HepG2 (cell line): ENCODE measurements around the gene FGD4. TPM values are rescaled to one million over a fixed set of nuclear protein-coding genes. Genes with fewer than 3 reads are reported as not detected.
A peak's percentile ranks its signal among the peaks of the same experiment; 100 is the strongest.

Source experiments
- ATAC-seq: fragments of 200-7000 bp; cut with Tn5 transposase; 3 replicates; pipeline ENCODE4 v1.9.1; 2020; ENCODE audit warnings: mild to moderate bottlenecking, moderate library complexity
- BruUV-seq: library from RNA; stranded (reverse); fragments of 400-500 nt; replicated peaks from 2 replicates; lab custom pipeline; 2021; lab: Mats Ljungman, UMichigan
- CTCF ChIA-PET: fragments of 300-600 bp; formaldehyde crosslinking; extraction: SDS; loops from one replicate; lab custom pipeline; 2021; ENCODE audit warnings: low total read pairs, inconsistent platforms, low intra/inter-chr PET ratio; lab: Yijun Ruan, JAX
- POLR2A ChIA-PET: fragments of 350-600 bp; sonication (Branson Sonifier 250); formaldehyde crosslinking; loops from one replicate; lab custom pipeline; 2020; ENCODE audit warnings: antibody characterized with exemption, inconsistent platforms; lab: Yijun Ruan, JAX
- DNase-seq: peaks from one replicate; pipeline ENCODE4 v3.0.0-alpha.2; 2015; ENCODE audit warnings: low spot score
- FAIRE-seq: peaks from 3 replicates; lab custom pipeline; 2011; peaks lifted over from hg19 to GRCh38; lab: Jason Lieb, UNC
- H2AFZ ChIP-seq: one replicate; pipeline ENCODE4 v1.6.1; 2011; ENCODE audit warnings: low read length, inconsistent platforms
- H3K27ac ChIP-seq: fragments of 300-600 bp; 3 replicates; pipeline ENCODE4 v1.8.0; 2011; ENCODE audit warnings: mixed run types, mild to moderate bottlenecking, mixed read lengths, low read length, inconsistent platforms; ENCODE audit not compliant: insufficient read depth; ENCODE audit errors: extremely low read length
- H3K27me3 ChIP-seq, 2 experiments: fragments of 200-600 bp in 1 of 2; 2 replicates in 1 of 2; 3 replicates in 1 of 2; pipeline versions ENCODE4 v1.6.0 to v1.8.0; 2011; ENCODE audit warnings: low read length in 2 of 2, mild to moderate bottlenecking in 2 of 2, moderate library complexity in 2 of 2, inconsistent platforms in 1 of 2; ENCODE audit not compliant: insufficient read depth in 2 of 2, control insufficient read depth in 1 of 2
- H3K36me3 ChIP-seq, 2 experiments: fragments of 200-600 bp in 1 of 2; replicated peaks in 1 of 2; 2 replicates in 1 of 2; 3 replicates in 1 of 2; pipeline versions ENCODE4 v1.5.1 to v1.8.0; 2011; ENCODE audit warnings: low read length in 2 of 2, inconsistent platforms in 1 of 2; ENCODE audit not compliant: insufficient read depth in 2 of 2, control insufficient read depth in 1 of 2
- H3K4me1 ChIP-seq: 2 replicates; pipeline ENCODE4 v1.5.1; 2012; ENCODE audit warnings: low read length, inconsistent platforms; ENCODE audit not compliant: insufficient read depth
- H3K4me2 ChIP-seq: 2 replicates; pipeline ENCODE4 v1.6.0; 2011; ENCODE audit warnings: low read depth, low read length, inconsistent platforms
- H3K4me3 ChIP-seq, 3 experiments: fragments of 200-600 bp in 1 of 3; sonication (generic), shearing (Covaris generic) in 1 of 3; replicated peaks in 1 of 3; 2 replicates each; pipeline ENCODE4 v1.5.1; 2011 to 2016; ENCODE audit warnings: low read length in 3 of 3, inconsistent platforms in 2 of 3, low read depth in 2 of 3, mild to moderate bottlenecking in 2 of 3, control low read depth in 1 of 3, mixed read lengths in 1 of 3; ENCODE audit not compliant: insufficient read depth in 1 of 3
- H3K79me2 ChIP-seq: one replicate; pipeline ENCODE4 v1.6.1; 2011; ENCODE audit warnings: low read length, inconsistent platforms; ENCODE audit not compliant: insufficient read depth
- H3K9ac ChIP-seq: 2 replicates; pipeline ENCODE4 v1.6.0; 2011; ENCODE audit warnings: mild to moderate bottlenecking, low read depth, low read length, inconsistent platforms; ENCODE audit not compliant: insufficient read depth
- H3K9me3 ChIP-seq: 2 replicates; pipeline ENCODE4 v1.5.1; 2012; ENCODE audit warnings: mild to moderate bottlenecking, low read length
- H4K20me1 ChIP-seq: 2 replicates; pipeline ENCODE4 v1.6.0; 2011; ENCODE audit warnings: inconsistent platforms, mild to moderate bottlenecking, low read length, moderate library complexity; ENCODE audit not compliant: insufficient read depth
- ADNP ChIP-seq: sonication (generic); formaldehyde crosslinking; IDR thresholded peaks from 2 replicates; pipeline ENCODE4 v1.4.0; 2020; ENCODE audit warnings: missing genetic modification reagents
- ARID2 ChIP-seq: sonication (generic); formaldehyde crosslinking; IDR thresholded peaks from 2 replicates; pipeline ENCODE4 v1.8.1; 2022; ENCODE audit warnings: mild to moderate bottlenecking, missing genetic modification reagents, borderline replicate concordance
- CBX1 ChIP-seq: IDR thresholded peaks from one replicate; pipeline ENCODE4 v1.6.1; 2016; ENCODE audit warnings: antibody characterized with exemption, low read depth
- CREM ChIP-seq, 2 experiments: sonication (generic) in 1 of 2; formaldehyde crosslinking in 1 of 2; IDR thresholded peaks; 2 replicates each; pipeline versions ENCODE4 v1.4.0 to v1.6.1; 2016 to 2020; ENCODE audit warnings: antibody characterized with exemption in 1 of 2, mild to moderate bottlenecking in 1 of 2, missing genetic modification reagents in 1 of 2
- GABPA ChIP-seq, 2 experiments: IDR thresholded peaks; 2 replicates each; pipeline ENCODE4 v1.6.1; 2011 to 2016; ENCODE audit warnings: low read depth in 2 of 2, low read length in 1 of 2, missing biosample characterization in 1 of 2, missing genetic modification characterization in 1 of 2
- GTF2F1 ChIP-seq: fragments of 150-350 bp; IDR thresholded peaks from 2 replicates; pipeline ENCODE4 v1.6.1; 2014; ENCODE audit warnings: low read length
- KLF12 ChIP-seq: sonication (generic); formaldehyde crosslinking; IDR thresholded peaks from 2 replicates; pipeline ENCODE4 v1.4.0; 2020; ENCODE audit warnings: missing genetic modification reagents, borderline replicate concordance
- NAIF1 ChIP-seq: sonication (generic); formaldehyde crosslinking; IDR thresholded peaks from 2 replicates; pipeline ENCODE4 v1.5.0; 2020; ENCODE audit warnings: mild to moderate bottlenecking, missing genetic modification reagents, borderline replicate concordance
- SMARCE1 ChIP-seq: fragments of 450-650 bp; IDR thresholded peaks from 2 replicates; pipeline ENCODE4 v1.6.1; 2017; ENCODE audit warnings: borderline replicate concordance
- TBX2 ChIP-seq: sonication (generic); formaldehyde crosslinking; IDR thresholded peaks from 2 replicates; pipeline ENCODE4 v1.5.0; 2020; ENCODE audit warnings: missing genetic modification reagents, mild to moderate bottlenecking, borderline replicate concordance
- TGIF2 ChIP-seq: IDR thresholded peaks from 2 replicates; pipeline ENCODE4 v1.6.1; 2016; ENCODE audit warnings: control low read depth, missing compliant biosample characterization
- TIGD3 ChIP-seq: sonication (generic); formaldehyde crosslinking; IDR thresholded peaks from 2 replicates; pipeline ENCODE4 v1.5.1; 2020; ENCODE audit warnings: mild to moderate bottlenecking, missing genetic modification reagents, borderline replicate concordance
- ZMYM2 ChIP-seq: sonication (generic); formaldehyde crosslinking; IDR thresholded peaks from 2 replicates; pipeline ENCODE4 v1.8.0; 2022; ENCODE audit warnings: mild to moderate bottlenecking, missing genetic modification reagents
- ZNF101 ChIP-seq: sonication (generic); formaldehyde crosslinking; IDR thresholded peaks from 2 replicates; pipeline ENCODE4 v1.4.0; 2020; ENCODE audit warnings: mild to moderate bottlenecking, low read depth, missing genetic modification reagents, borderline replicate concordance
- ZNF350 ChIP-seq: sonication (generic); formaldehyde crosslinking; IDR thresholded peaks from 2 replicates; pipeline ENCODE4 v1.4.0; 2020; ENCODE audit warnings: mild to moderate bottlenecking, low read depth, missing genetic modification reagents, borderline replicate concordance
- ZNF720 ChIP-seq: sonication (generic); formaldehyde crosslinking; IDR thresholded peaks from 2 replicates; pipeline ENCODE4 v1.4.0; 2020; ENCODE audit warnings: missing genetic modification reagents
- ZNF747 ChIP-seq: sonication (generic); formaldehyde crosslinking; IDR thresholded peaks from 2 replicates; pipeline ENCODE4 v1.8.1; 2023; ENCODE audit warnings: missing genetic modification reagents, mild to moderate bottlenecking, borderline replicate concordance
- ZNF749 ChIP-seq: sonication (generic); formaldehyde crosslinking; IDR thresholded peaks from 2 replicates; pipeline ENCODE4 v1.8.0; 2022; ENCODE audit warnings: mild to moderate bottlenecking, missing genetic modification reagents, moderate library complexity, borderline replicate concordance
- ZNF776 ChIP-seq: sonication (generic); formaldehyde crosslinking; IDR thresholded peaks from 2 replicates; pipeline ENCODE4 v1.4.0; 2020; ENCODE audit warnings: mild to moderate bottlenecking, missing genetic modification reagents
- ZZZ3 ChIP-seq: sonication (generic); formaldehyde crosslinking; IDR thresholded peaks from 2 replicates; pipeline ENCODE4 v1.4.0; 2020; ENCODE audit warnings: missing genetic modification reagents, mild to moderate bottlenecking, borderline replicate concordance
- WGBS: methylation state at CpG from one replicate; pipeline ENCODE4 v1.1.6; 2017; ENCODE audit warnings: low lambda C conversion rate; 5-methylcytosine and 5-hydroxymethylcytosine counted together
- in situ Hi-C: cut with HindIII; loops from 2 replicates; pipeline ENCODE4 v1.10.0; 2017; ENCODE audit warnings: low pct_unique_long_range_greater_than_20kb; ENCODE audit not compliant: extremely low pct_ligation_motif_present
- intact Hi-C: fragments of 100-400 bp; cut with micrococcal nuclease; formaldehyde crosslinking; loops from one replicate; pipeline ENCODE4 v1.10.0; 2022; ENCODE audit not compliant: unreplicated experiment
- polyA plus RNA-seq, 8 experiments: library from polyadenylated mRNA; depleted of rRNA in 3 of 8; stranded (reverse) in 7 of 8; unstranded in 1 of 8; fragments of >200 nt; fragmentation: Illumina TruSeq in 4 of 8; extraction: Trizol in 4 of 8; gene quantifications; 2 replicates each; pipeline versions ENCODE4 v1.2.1 to v1.2.3, GENCODE V29; 2011 to 2016; ENCODE audit warnings: low read depth in 4 of 8, missing spikeins in 1 of 8, mixed read lengths in 1 of 8; ENCODE audit not compliant: insufficient read depth in 1 of 8
- total RNA-seq, 5 experiments: library from RNA; depleted of rRNA; stranded (reverse); fragments of >200 nt; fragmentation: Illumina TruSeq; extraction: Trizol; gene quantifications; 2 replicates each; pipeline ENCODE4 v1.2.3, GENCODE V29; 2016; ENCODE audit warnings: low read depth in 1 of 5

Gene FGD4
- total and polyA plus RNA-seq, 2 of the 13 experiments (the other 11 are each of a cell fraction or from before 2014, with no cell fraction given), result 4.6 to 6.6 TPM

DNA sequence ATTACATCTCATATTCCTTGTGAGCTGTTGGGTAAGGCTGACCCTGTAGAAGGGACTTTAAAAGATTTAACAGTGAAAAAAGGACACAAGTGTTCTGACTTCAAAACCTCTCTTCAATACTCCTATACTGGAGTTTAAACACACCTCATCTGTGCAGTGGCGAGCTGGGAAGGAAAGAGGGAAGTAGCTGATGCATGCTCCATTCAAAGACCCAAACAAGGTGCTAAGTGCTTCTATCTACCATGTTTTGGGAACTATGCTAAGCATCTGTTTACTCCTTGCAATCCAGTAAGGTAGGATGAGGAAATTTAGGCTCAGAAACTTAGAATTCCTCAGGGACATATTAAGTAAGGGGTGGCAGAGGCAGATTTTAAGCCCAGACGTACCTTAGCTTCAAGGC lies 263.3 kb downstream of the FGD4 start:
- no peak for TF ChIP-seq ZZZ3
- no peak for TF ChIP-seq NAIF1
- no peak for TF ChIP-seq GTF2F1
- no peak for TF ChIP-seq ARID2 (CRISPR knock-in tag)
- no peak for TF ChIP-seq ZNF350 (CRISPR knock-in tag)
- no peak for TF ChIP-seq CREM (IDR thresholded peaks at IDR 0.05)
- TF ChIP-seq CREM (CRISPR knock-in tag; IDR thresholded peaks at IDR 0.05), result no peak
- no peak overlapping the region for H3K27ac ChIP-seq
- 18% methylated on average over 2 of the region's 2 CpGs for WGBS
- in situ Hi-C loops, result loop anchor here (25.0 kb wide), 1 partner anchor 1000 kb away; the partner anchor contains the start of gene ETFBKMT
- H2AFZ ChIP-seq, result no peak overlapping the region
- no peaks in the 10 kb centered on the region for H3K9me3 ChIP-seq
- DNase-seq (no peak), ATAC-seq (no peak), FAIRE-seq (no peak)
- H3K36me3 ChIP-seq, result no peaks in the 10 kb centered on the region
- no peak overlapping the region for H3K4me2 ChIP-seq
- no peaks in the 10 kb centered on the region for H3K79me2 ChIP-seq
- H3K4me1 ChIP-seq, result peaks cover 7% of the 10 kb centered on the region
- no peak overlapping the region for H3K4me3 ChIP-seq
- POLR2A ChIA-PET, result interaction anchor here (0.7 kb wide), 1 partner anchor 93 kb away, joined by 3 read pairs; the partner anchor contains the start of gene YARS2
- CTCF ChIA-PET, result no interaction called here
- intact Hi-C loops, result no loop called here
- no peak overlapping the region for H3K9ac ChIP-seq
- no peaks in the 10 kb centered on the region for H4K20me1 ChIP-seq
- no TSS peak for BruUV-seq
- H3K27me3 ChIP-seq, result no peaks in the 10 kb centered on the region

GRCh38 chr12:32666018-32666417 lies 266.7 kb downstream of the FGD4 start:
- Histone ChIP-seq H3K9me3 (no peaks in the 10 kb centered on the region), H3K27ac (no peak overlapping the region), H4K20me1 (no peaks in the 10 kb centered on the region), H3K79me2 (no peaks in the 10 kb centered on the region), H2AFZ (peak overlapping the region; percentile 72), H3K4me2 (peak overlapping the region; percentile 65), H3K9ac (no peak overlapping the region), H3K4me1 (peaks cover 7% of the 10 kb centered on the region), H3K36me3 (no peaks in the 10 kb centered on the region), H3K27me3 (no peaks in the 10 kb centered on the region), H3K4me3 (peak overlapping the region; percentile 43 to 44 (median 44); a peak in 5 of 6 replicates)
- POLR2A ChIA-PET, result no interaction called here
- intact Hi-C loops (no loop called here), in situ Hi-C loops (loop anchor here (25.0 kb wide), 1 partner anchor 1004 kb away; the partner anchor contains the start of gene ETFBKMT)
- FAIRE-seq, result no peak
- CTCF ChIA-PET, result no interaction called here
- no TSS peak for BruUV-seq
- WGBS, result 39% methylated on average over 14 of the region's 14 CpGs
- no peak; the same call in 1 of the 3 replicates for ATAC-seq
- no peak for DNase-seq
- TF ChIP-seq SMARCE1 (no peak), ZNF747 (no peak), TBX2 (CRISPR knock-in tag) (no peak), TIGD3 (CRISPR knock-in tag) (no peak), ZNF776 (no peak), GABPA (IDR thresholded peaks at IDR 0.05; ENCODE audit: low read depth, low read length) (no peak), GABPA (CRISPR knock-in tag; IDR thresholded peaks at IDR 0.05; ENCODE audit: low read depth) (no peak), ZNF720 (no peak), ADNP (CRISPR knock-in tag) (no peak), ZNF101 (CRISPR knock-in tag) (no peak), CBX1 (no peak), TGIF2 (CRISPR knock-in tag) (no peak), ZMYM2 (CRISPR knock-in tag) (no peak), ZNF749 (CRISPR knock-in tag) (no peak), KLF12 (CRISPR knock-in tag) (no peak)
